Measurements from ENCODE around the gene OR6C70.

GRCh38 chr12:55515696-55516095, 45.8 kb upstream of the OR6C70 start:
- TF ChIP-seq POLR2A (IDR thresholded peaks at IDR 0.05) (no peak), CTCF (IDR thresholded peaks at IDR 0.05) (no peak), EP300 (IDR thresholded peaks at IDR 0.05) (no peak)
